Thymus (tissue), 11 donors: ENCODE measurements around the gene BEND6. TPM values are rescaled to one million over a fixed set of nuclear protein-coding genes. Genes with fewer than 3 reads are reported as not detected.
"Not testable (repeated sequence)": the region's sequence is repeated elsewhere in the genome, so short reads cannot be mapped to it uniquely, and the experiment has no call there.

Experiments used
- DNase-seq, 9 donors: peaks; one replicate each; pipeline ENCODE4 v3.0.0-alpha.2; 2013; ENCODE audit warnings: low spot score in 9 of 9, low read depth in 6 of 9, missing footprints in 1 of 9
- H3K27ac ChIP-seq, 2 donors: one replicate each; pipeline ENCODE4 v1.5.1; 2013; ENCODE audit warnings: control low read depth in 1 of 2, low read depth in 1 of 2, low read length in 1 of 2, mild to moderate bottlenecking in 1 of 2, moderate library complexity in 1 of 2
- H3K27me3 ChIP-seq, 2 donors: one replicate each; pipeline ENCODE4 v1.5.1; 2013; ENCODE audit warnings: low read length in 1 of 2; ENCODE audit not compliant: control insufficient read depth in 2 of 2, insufficient read depth in 1 of 2
- H3K36me3 ChIP-seq, 2 donors: one replicate each; pipeline ENCODE4 v1.5.1; 2013; ENCODE audit warnings: low read length in 1 of 2, mild to moderate bottlenecking in 1 of 2, moderate library complexity in 1 of 2; ENCODE audit not compliant: control insufficient read depth in 2 of 2, insufficient read depth in 2 of 2
- H3K4me1 ChIP-seq, 2 donors: one replicate each; pipeline ENCODE4 v1.5.1; 2013; ENCODE audit warnings: low read length in 2 of 2; ENCODE audit not compliant: control insufficient read depth in 2 of 2, insufficient read depth in 2 of 2
- H3K4me3 ChIP-seq, 2 donors: one replicate each; pipeline ENCODE4 v1.5.1; 2013; ENCODE audit warnings: low read length in 2 of 2, control low read depth in 1 of 2, mild to moderate bottlenecking in 1 of 2
- H3K9me3 ChIP-seq, 2 donors: one replicate each; pipeline ENCODE4 v1.5.1; 2013; ENCODE audit warnings: low read length in 1 of 2, mild to moderate bottlenecking in 1 of 2; ENCODE audit not compliant: control insufficient read depth in 2 of 2, insufficient read depth in 1 of 2
- WGBS: extraction: QIAGEN DNeasy Blood & Tissue Kit; methylation state at CpG from one replicate; pipeline ENCODE4 v1.1.7; 2013; 5-methylcytosine and 5-hydroxymethylcytosine counted together
- polyA plus RNA-seq: library from polyadenylated mRNA; stranded (reverse); fragments of 200-250 nt; gene quantifications from one replicate; pipeline ENCODE4 v1.2.3, GENCODE V29; 2013
- total RNA-seq: library from RNA; stranded (reverse); fragments of 120-200 nt; gene quantifications from one replicate; pipeline ENCODE4 v1.2.4, GENCODE V29; 2013
- donor health status: healthy.

BEND6 gene
- total and polyA plus RNA-seq, 2 donors, result 0.98 to 1.1 TPM

GRCh38 chr6:57006101-57006500, 51.2 kb downstream of the BEND6 start:
- Histone ChIP-seq H3K9me3 (no peaks in the 10 kb centered on the region), H3K36me3 (no peaks in the 10 kb centered on the region), H3K4me3 (no peak overlapping the region), H3K4me1 (no peaks in the 10 kb centered on the region), H3K27me3 (no peaks in the 10 kb centered on the region), H3K27ac (no peak overlapping the region)
- DNase-seq, result no peak
- 77% methylated on average over 3 of the region's 3 CpGs for WGBS

DNA sequence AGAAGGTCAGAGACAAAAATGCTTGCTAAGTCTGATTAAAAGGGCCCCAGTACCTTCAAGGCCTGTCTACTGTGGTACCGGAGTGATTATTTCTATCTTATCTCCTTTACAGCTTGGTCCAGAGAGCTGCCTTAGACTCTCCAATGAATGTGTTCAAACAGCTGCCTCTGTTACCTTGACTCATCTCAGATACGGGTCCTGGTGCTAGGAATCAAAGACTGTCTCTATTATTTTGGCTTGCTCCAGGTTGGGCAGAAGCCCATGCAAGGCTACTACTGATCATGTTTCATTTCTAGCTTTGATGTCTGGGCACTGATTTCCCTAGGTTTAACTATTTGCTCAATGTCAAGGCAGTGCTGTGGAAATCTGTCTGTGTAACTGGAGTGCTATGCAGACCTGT, 53.2 kb downstream of the BEND6 start:
- H3K4me1 ChIP-seq, H3K27me3 ChIP-seq, H3K36me3 ChIP-seq, DNase-seq, H3K4me3 ChIP-seq, H3K27ac ChIP-seq, H3K9me3 ChIP-seq: not testable (repeated sequence)
- 96% methylated on average over 2 of the region's 2 CpGs for WGBS

GRCh38 chr6:57013521-57013926, 58.6 kb downstream of the BEND6 start:
- H3K27ac ChIP-seq, result no peak overlapping the region
- H3K4me1 ChIP-seq, result no peaks in the 10 kb centered on the region
- H3K9me3 ChIP-seq, result no peaks in the 10 kb centered on the region
- 91% methylated on average over 4 of the region's 4 CpGs for WGBS
- no peaks in the 10 kb centered on the region for H3K36me3 ChIP-seq
- no peak for DNase-seq
- no peak overlapping the region for H3K4me3 ChIP-seq
- H3K27me3 ChIP-seq, result no peaks in the 10 kb centered on the region

DNA sequence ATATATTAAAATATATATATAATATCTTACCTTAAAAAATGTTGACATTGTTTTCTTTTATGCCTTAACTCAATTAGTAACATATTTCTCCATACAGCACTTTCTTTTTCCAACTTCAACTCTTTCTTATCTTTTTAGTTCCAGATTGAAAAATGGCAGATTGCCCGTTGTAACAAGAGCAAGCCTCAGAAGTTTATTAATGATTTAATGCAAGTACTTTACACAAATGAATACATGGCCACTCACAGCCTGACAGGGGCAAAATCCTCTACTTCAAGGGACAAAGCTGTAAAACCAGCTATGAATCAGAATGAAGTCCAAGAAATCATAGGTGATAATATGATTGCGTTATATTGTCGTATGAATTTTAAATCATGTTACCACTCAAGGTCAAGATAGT, 62.2 kb downstream of the BEND6 start:
- WGBS, result 94% methylated on average over 3 of the region's 3 CpGs
- H3K27me3 ChIP-seq, result no peaks in the 10 kb centered on the region
- H3K36me3 ChIP-seq, result no peaks in the 10 kb centered on the region
- DNase-seq, result no peak
- no peaks in the 10 kb centered on the region for H3K4me1 ChIP-seq
- no peaks in the 10 kb centered on the region for H3K9me3 ChIP-seq
- H3K27ac ChIP-seq, result no peak overlapping the region
- H3K4me3 ChIP-seq, result no peak overlapping the region

DNA sequence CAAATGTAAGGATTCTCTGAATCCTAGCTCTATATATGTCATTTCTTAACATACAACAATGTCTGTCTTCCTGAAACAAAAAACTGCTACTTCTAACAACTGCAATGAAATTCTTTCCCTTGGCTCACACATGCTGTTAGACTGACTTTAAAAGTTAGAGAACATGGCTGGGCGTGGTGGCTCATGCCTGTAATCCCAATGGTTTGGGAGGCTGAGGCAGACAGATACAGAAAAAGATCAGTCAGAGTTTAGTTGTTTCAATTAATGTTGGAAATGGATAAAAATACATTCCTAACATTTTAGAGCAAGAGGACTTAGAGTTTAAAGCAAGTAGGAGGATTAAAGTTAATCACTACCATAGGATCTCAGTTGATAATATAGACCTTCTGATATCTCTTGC, 62.9 kb downstream of the BEND6 start:
- WGBS, result 100% methylated on average over 1 of the region's 1 CpG
- Histone ChIP-seq H3K4me1 (no peaks in the 10 kb centered on the region), H3K36me3 (no peaks in the 10 kb centered on the region), H3K27ac (no peak overlapping the region), H3K9me3 (no peaks in the 10 kb centered on the region), H3K27me3 (no peaks in the 10 kb centered on the region), H3K4me3 (no peak overlapping the region)
- DNase-seq, result no peak

- no peaks in the 10 kb centered on the region for H3K36me3 ChIP-seq
- no peak overlapping the region for H3K27ac ChIP-seq
- no peaks in the 10 kb centered on the region for H3K9me3 ChIP-seq
- whole genome bisulfite sequencing, result 95% methylated on average over 4 of the region's 4 CpGs
- no peaks in the 10 kb centered on the region for H3K4me1 ChIP-seq
- no peak overlapping the region for H3K4me3 ChIP-seq
- H3K27me3 ChIP-seq, result no peaks in the 10 kb centered on the region
- DNase-seq, result no peak
Measured at GRCh38 chr6:57019434-57019833, 64.5 kb downstream of the BEND6 start.

DNA sequence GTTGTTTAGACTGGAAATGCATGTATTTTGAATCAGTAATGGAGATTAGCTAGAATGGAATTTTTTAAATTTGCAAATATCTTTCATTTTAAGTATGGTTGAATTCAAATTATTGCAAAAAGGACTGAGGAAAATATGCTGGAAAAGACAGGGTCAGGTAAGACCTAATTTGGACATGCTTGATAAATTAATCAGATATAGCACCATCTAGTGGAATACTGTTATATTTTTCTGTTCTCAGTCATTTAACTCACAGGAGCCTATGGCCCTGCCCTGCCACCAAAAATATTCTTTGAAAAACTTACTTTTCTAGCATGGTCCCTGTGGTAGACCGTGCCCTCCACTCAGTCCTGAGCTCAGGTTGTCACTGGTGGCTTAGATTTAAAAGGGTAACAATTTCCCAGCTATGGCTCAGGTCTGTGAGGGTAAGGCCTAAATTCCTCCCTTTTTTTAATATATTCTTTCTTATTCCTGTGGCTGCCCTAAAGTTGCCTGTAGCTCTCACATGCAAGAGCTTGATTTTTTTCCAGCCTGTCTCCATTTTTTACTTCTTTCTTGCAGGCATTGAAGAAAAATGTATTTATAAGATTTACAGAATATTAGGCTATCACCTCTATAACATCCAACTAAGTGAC, 66.3 kb downstream of the BEND6 start:
- H3K27me3 ChIP-seq, result no peaks in the 10 kb centered on the region
- no peaks in the 10 kb centered on the region for H3K4me1 ChIP-seq
- 18% methylated on average over 1 of the region's 1 CpG for WGBS
- H3K9me3 ChIP-seq, result peaks cover 0 to 3% of the 10 kb centered on the region in 2 donors
- H3K27ac ChIP-seq, result no peak overlapping the region
- DNase-seq, result peak in 2 of 9 donors; percentile 8 to 59
- no peak overlapping the region for H3K4me3 ChIP-seq
- no peaks in the 10 kb centered on the region for H3K36me3 ChIP-seq

DNA sequence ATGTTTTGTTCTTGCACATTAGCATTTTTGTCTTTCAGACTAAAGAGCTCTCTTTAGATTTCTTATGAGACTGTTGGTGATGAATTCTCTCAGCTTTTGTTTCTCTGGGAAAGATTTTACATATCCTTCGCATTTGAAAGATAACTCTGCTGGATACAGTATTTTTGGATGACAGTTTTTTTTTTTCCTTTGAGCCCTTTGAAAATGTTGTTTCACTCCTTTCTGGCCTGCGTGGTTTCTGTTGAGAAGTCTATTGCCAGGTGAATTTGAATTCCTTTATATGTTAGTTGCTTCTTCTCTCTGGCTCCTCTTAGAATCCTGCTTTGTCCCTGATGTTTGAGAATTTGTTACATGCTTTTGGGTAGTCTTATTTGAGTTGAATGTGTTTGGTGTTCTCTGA, 69.4 kb downstream of the BEND6 start:
- no peak overlapping the region for H3K27ac ChIP-seq
- no peak for DNase-seq
- 95% methylated on average over 2 of the region's 2 CpGs for WGBS
- H3K4me1 ChIP-seq, result no peaks in the 10 kb centered on the region
- no peaks in the 10 kb centered on the region for H3K36me3 ChIP-seq
- peaks cover 0 to 3% of the 10 kb centered on the region in 2 donors for H3K9me3 ChIP-seq
- H3K4me3 ChIP-seq, result no peak overlapping the region
- H3K27me3 ChIP-seq, result no peaks in the 10 kb centered on the region

DNA sequence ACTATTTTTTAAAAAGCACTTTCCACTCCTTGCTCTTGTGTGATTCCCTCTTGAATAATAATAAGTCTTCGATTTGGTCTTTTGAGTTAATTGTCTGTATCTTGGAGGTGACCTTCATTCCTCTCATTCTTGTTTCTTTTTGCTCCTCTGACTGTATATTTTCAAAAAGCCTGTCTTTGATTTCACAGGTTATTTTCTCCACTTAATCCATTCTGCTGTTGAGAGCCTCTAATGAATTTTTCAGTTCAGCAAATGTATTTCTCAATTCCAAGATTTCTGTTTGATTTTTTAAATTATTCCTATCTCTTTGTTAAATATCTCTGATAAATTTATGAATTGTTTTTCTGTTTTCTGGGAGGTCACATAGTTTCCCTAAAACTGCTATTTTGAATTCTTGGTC, 69.9 kb downstream of the BEND6 start:
- WGBS, result 97% methylated on average over 1 of the region's 1 CpG
- no peaks in the 10 kb centered on the region for H3K4me1 ChIP-seq
- no peak overlapping the region for H3K4me3 ChIP-seq
- no peaks in the 10 kb centered on the region for H3K36me3 ChIP-seq
- DNase-seq, result no peak
- no peaks in the 10 kb centered on the region for H3K27me3 ChIP-seq
- no peak overlapping the region for H3K27ac ChIP-seq
- peaks cover 0 to 3% of the 10 kb centered on the region in 2 donors for H3K9me3 ChIP-seq

DNA sequence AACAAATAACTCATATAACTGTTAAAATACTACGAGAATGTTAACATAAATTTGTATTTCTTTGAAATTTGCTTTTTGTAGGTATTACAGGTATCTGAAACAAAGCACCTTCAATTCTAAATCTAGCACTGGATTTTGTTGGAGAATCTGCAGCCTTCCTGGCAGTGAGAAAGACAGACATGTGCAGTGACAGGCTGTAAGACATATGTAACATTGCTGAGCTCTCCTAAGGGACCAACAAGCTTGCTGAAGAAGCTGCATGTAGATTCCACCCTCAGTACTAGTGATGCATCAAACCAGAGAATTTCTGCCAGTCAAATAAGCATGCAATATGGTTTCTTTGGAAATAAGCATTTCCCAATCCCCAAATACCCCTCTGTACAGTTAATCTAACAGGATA, 71.1 kb downstream of the BEND6 start:
- Histone ChIP-seq H3K4me3 (no peak overlapping the region), H3K36me3 (no peaks in the 10 kb centered on the region), H3K27me3 (no peaks in the 10 kb centered on the region), H3K4me1 (no peaks in the 10 kb centered on the region), H3K9me3 (peaks cover 0 to 3% of the 10 kb centered on the region in 2 donors), H3K27ac (no peak overlapping the region)
- no peak for DNase-seq
- 95% methylated on average over 1 of the region's 1 CpG for WGBS
